Femur (tissue), 1 donor: Measurements from ENCODE around the gene CWC27.

Experiments
- DNase-seq: peaks from one replicate; pipeline ENCODE4 v3.0.0-alpha.2; 2017

Gene CWC27

GRCh38 chr5:65041296-65042158, 272.8 kb downstream of the CWC27 start:
- DNase-seq, result no peak

- DNase-seq, result no peak
These were observed 275.2 kb downstream of the CWC27 start for GRCh38 chr5:65043843-65044359.

DNA sequence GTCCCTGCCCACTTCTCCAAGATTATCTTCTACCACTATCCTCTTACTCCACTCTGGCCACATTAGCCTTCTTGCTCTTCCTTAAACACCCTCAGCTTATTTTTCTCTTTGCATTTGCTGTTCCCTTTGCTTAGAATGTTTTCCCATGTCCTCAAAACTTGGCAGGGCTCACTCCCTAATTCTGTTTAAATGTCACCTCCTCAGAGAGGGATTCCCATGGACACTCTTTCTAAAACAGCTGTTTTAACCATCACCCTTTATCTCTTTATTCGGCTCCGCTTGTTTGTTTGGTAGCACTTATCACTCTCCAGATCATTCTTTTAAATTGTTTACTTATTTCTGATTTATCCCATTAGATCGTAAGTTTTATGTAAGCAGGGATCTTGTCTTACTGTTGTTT, 278.5 kb downstream of the CWC27 start:
- DNase-seq, result no peak

DNA sequence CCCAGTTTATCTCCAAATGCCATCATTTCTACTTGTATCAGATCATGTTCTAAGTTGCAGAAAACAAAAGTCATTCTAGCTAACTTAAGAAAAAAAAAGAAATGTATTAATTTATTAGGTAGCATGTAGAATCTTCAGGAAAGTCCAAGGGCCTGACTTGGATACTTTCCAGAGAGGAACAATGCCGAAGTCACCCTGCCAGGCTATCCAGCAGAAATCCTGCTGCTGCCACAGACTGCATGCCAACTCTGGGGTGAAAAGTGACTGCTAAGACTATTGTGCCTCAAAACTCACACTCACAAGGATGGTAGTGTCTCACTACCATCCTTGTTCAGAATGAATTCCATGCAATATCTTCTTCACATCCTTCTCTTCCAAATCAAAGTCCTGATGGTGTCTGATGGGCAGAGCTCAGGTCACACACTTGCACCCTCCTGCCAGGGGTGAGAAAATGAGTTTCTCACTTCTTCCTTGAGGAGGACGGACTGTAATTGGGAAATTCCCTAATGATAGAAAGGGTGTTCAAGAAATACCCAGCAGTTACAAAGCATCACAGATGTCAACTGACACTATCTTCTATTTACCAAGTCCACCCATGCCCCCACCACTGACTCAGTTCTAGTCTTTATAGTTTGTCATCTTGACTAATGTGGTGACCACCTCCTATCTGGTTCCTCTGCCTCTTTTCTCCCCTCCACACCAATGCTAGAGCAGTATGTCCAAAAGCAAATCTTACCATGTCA, 279.4 kb downstream of the CWC27 start:
- no peak for DNase-seq

GRCh38 chr5:65050140-65050539, 281.4 kb downstream of the CWC27 start:
- no peak for DNase-seq

- no peak for DNase-seq
These were observed 282.2 kb downstream of the CWC27 start for GRCh38 chr5:65050826-65051498.

DNA sequence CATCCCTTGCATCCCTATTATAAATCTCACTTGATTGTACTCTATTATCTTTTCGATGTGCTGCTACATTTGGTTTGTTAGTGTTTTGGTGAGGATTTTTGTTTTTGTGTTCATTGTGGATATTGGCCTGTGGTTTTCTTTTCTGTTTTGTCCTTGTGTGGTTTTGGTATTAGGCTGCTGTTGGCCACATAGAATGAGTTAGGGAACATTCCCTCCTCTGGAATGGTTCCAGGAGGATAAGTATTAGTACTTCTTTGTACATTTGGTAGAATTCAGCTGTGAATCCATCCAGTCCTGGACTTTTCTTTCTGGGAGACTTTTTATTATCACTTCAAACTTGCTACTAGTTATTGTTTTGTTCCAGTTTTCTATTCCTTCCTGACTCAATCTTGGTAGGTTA, 287.2 kb downstream of the CWC27 start:
- DNase-seq, result no peak

DNA sequence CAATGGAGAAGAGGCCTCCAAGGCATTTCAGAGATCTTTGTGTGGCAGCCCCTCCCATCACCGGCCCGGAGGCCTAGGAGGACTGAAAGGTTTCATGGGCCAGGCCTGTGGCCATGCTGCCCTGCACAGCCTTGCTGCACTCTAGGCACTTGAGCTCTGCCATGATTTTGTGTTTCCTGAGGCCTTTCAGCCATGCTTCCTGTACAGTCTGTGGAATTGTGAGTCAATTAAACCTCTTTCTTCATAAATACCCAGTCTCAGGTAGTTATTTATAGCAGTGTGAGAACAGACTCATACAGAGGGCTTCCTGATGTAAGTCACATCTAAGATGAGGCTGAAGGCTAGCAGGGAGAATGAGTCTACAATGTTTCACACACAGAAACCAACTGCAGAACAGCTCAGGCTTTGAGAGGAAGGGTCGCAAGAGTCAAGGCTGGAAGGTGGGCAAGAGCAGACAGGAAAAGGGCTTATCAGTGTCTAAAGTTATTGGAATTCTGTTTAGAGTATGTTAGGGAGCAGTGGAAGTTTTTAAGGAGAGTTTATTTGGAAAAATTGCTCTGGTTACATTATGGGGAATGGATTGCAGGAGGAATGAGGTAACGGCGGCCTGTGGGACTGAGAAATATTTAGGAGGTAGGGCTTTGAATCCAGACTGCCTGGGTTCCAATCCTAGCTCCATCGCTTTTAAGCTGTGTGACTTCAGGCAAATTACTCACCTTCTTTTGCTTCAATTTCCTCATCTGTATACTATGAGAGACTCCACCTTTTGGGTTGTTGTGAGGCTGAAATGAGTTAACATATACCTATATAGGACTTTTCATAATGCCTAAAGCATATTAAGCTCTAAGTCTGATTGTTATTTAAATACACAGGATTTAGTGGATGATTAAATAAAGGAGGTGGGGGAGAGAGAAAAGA, 291.2 kb downstream of the CWC27 start:
- no peak for DNase-seq

DNA sequence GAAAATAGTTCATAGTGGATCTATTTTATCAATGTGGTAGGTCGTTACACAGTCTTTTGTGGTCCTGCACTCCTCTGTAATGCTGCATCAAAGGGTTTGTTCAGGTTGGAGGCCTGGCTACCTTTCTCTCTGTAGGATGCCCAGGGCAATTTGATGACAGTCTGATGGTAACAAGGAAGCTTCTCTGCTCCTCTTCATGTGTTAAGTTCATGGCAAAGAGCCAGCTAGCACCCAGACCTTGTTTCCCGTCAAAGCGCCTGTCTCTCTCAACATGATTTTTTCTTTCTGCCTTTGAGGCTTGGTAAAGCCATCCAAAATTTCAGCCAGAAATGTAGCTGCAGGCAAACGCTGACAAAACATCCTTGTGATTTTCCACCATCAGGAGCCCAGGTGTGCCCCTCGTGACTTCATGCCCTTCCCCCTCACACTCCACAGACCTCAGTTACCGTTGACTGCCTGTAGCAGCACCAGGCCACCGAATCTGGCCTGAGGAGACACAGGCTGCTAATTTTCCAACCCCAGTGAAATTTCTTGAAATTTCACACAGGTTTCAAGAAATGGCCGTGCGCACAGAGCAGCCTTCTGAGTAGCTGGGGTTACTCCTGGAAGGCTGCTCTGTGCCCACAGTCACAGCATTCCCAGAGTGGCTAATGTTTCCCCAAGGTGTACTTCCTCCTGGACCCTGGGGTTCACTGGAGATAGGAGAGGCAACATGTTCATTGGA, 292.7 kb downstream of the CWC27 start:
- DNase-seq, result no peak

DNA sequence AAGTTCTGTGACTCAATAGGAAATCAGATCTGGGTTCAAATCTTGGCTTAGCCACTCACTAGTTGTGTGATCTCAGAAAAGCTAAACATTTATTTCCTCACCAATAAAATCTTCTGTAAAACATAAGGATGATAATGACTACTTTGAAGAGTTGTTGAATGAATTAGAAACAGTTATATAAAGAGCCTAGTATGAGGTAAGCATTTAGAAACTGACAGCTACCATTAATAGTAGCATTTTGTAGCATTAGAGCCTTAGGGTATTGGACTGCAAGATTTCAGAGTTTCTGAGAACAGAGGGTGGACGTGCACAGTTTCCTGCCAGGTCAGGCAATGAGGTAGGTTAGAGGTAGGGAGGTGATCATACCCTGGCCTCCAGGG, 293.2 kb downstream of the CWC27 start:
- no peak for DNase-seq

DNA sequence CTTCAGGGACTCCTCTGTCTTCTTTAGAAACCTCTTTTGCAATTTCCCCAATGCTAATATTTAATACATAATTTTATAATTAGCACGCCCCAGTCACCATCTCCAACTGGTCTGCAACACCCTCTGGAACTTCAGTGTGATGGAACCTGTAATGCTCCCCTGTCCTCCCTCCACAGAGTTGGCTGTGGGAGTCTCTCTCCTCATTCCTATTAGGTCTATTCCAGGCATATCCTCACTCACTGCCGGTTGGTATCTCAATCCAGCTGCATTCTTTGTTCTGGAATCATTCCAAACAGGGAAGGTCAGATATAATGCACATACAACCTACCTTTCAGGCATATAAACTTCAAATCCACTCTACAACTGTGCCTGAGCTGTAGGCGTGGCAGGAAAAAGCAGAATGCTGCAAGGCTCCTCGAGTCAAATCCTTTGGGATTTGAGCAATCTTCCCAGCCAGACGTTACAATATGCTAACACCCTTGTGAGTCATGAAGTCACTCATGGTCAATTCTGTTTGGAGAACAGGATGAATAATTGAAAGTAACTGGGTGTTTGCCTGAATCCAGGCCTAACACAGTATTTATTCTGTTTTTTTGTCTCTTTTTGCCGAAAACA, 293.8 kb downstream of the CWC27 start:
- DNase-seq, result no peak

DNA sequence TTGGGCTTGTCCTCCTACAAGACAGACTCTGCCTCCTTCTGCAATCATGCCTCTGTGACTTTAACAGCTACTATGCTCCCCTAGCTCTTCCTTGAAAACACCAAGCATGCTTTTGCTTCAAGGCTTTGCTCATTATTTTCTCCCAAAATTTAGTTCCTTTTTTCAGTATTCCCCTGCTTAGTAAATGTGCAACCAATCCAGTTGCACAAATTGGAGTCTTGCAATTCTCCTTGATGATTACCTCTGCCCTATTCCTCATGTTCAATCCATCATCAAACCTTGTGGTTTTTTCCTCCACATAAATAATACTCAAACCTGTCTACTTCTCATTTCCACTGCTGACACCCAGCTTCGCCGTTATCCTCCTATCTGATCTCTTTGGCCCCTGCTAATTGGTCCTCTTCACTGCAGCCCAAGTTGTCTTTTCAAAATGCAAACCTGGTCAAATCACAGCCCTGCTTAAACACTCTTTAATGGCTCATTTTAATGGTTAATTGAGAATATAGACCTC, 296.3 kb downstream of the CWC27 start:
- DNase-seq, result no peak

DNA sequence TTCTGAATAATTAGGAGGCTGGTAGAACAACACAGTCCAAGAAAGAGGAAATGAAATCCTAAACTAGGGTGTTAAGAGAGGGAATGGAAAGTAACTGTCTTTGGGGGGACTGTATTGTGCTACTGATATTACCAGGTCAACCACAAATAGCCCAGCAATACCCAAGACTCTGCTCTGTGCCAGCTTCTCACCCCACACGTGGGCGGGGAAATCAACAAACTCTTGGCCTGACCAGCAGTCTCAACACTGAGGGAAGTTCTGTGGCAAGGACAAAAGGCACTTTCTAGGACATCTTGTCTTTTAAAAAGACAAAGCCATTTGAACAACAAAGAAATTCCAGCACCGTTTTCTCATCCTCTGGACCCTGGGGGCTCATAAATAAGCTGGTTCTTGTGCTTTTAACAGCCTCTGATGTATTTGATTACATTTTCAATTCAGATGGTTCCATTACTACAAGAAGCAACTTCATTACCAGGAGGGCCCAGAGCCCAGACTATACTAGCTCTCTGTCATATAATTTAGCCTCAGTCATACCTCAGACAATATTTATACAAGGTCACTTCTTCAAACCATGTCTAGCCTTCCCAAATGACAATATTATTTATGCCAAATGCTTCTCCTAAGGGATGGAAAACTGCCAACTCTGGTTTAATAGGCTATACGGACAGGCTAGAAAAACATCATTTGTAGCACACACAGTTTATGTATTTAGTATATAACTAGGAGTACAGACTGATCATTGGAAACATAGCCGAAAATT, 297.8 kb downstream of the CWC27 start:
- DNase-seq, result no peak

- no peak for DNase-seq
These were observed 298.4 kb downstream of the CWC27 start for GRCh38 chr5:65067147-65067506.
